Transverse colon (tissue), 4 donors: ENCODE data around the gene PRPH. TPM values are rescaled to one million over a fixed set of nuclear protein-coding genes. Genes with fewer than 3 reads are reported as not detected.

Source experiments
- DNase-seq: peaks from one replicate; pipeline ENCODE4 v3.0.0-alpha.2; 2019
- H3K27ac ChIP-seq, 4 donors: fragments of 200-600 bp; sonication (generic); 2 replicates each; pipeline ENCODE4 v1.5.1; 2016 to 2018; ENCODE audit warnings: inconsistent platforms in 4 of 4
- H3K27me3 ChIP-seq: fragments of 200-600 bp; sonication (generic); 2 replicates; pipeline ENCODE4 v1.5.1; 2017; ENCODE audit warnings: inconsistent platforms
- H3K36me3 ChIP-seq, 4 donors: fragments of 200-600 bp; sonication (generic); 2 replicates each; pipeline ENCODE4 v1.5.1; 2017 to 2019; ENCODE audit warnings: inconsistent platforms in 4 of 4
- H3K4me1 ChIP-seq, 4 donors: fragments of 200-600 bp; sonication (generic); 2 replicates each; pipeline ENCODE4 v1.5.1; 2017 to 2020; ENCODE audit warnings: inconsistent platforms in 4 of 4
- H3K4me3 ChIP-seq, 4 donors: fragments of 200-600 bp; sonication (generic); 1 replicate in 1 of 4; 2 replicates in 3 of 4; pipeline versions ENCODE4 v1.5.1 to v1.6.1; 2017 to 2019; ENCODE audit warnings: inconsistent platforms in 4 of 4
- H3K9me3 ChIP-seq, 2 donors: fragments of 200-600 bp; sonication (generic); 2 replicates each; pipeline ENCODE4 v1.5.1; 2017 to 2019; ENCODE audit warnings: inconsistent platforms in 2 of 2
- CTCF ChIP-seq, 5 experiments: fragments of 200-600 bp in 3 of 5; fragments of 450-650 bp in 2 of 5; sonication (generic) in 3 of 5; IDR thresholded peaks; 1 replicate in 2 of 5; 2 replicates in 3 of 5; pipeline ENCODE4 v1.5.1; 2016 to 2017; ENCODE audit warnings: antibody characterized with exemption in 5 of 5, inconsistent platforms in 3 of 5, mild to moderate bottlenecking in 2 of 5, moderate library complexity in 1 of 5
- EP300 ChIP-seq: sonication (generic); formaldehyde crosslinking; IDR thresholded peaks from one replicate; pipeline ENCODE4 v1.6.1; 2017; ENCODE audit warnings: antibody characterized with exemption, low read depth
- POLR2A ChIP-seq: fragments of 450-650 bp; IDR thresholded peaks from one replicate; pipeline ENCODE4 v1.6.1; 2016; ENCODE audit warnings: antibody characterized with exemption, mild to moderate bottlenecking, moderate library complexity
- POLR2AphosphoS5 ChIP-seq, 3 donors: sonication (generic); formaldehyde crosslinking; IDR thresholded peaks; one replicate each; pipeline ENCODE4 v1.6.1; 2016; ENCODE audit warnings: antibody characterized with exemption in 3 of 3
- WGBS, 2 donors: methylation state at CpG; one replicate each; pipeline ENCODE4 v1.1.5; 2018; ENCODE audit warnings: low coverage in 1 of 2; 5-methylcytosine and 5-hydroxymethylcytosine counted together
- in situ Hi-C, 4 donors: fragments of 200-750 bp; cut with MboI; loops; one replicate each; pipeline versions ENCODE4 v1.15.0 to v1.15.1; 2017; ENCODE audit warnings: low sequenced_read_pairs in 3 of 4, low pct_ligation_motif_present in 1 of 4, low pct_unique_long_range_greater_than_20kb in 1 of 4
- intact Hi-C: fragments of 100-400 bp; cut with DNase I; formaldehyde crosslinking; loops from one replicate; pipeline ENCODE4 v1.15.1; 2023; ENCODE audit warnings: low total_unique reads
- total RNA-seq, 4 donors: library from RNA; depleted of rRNA; stranded (reverse); fragments of >200 nt; gene quantifications; one replicate each; pipeline ENCODE4 v1.1.0, GENCODE V29; 2016

Gene PRPH
- total RNA-seq, 4 donors from 2014 or later, result 7.9 to 18.7 (median 10.5) TPM

- H3K27ac ChIP-seq, result no peak overlapping the region
- peaks cover 77% of the 10 kb centered on the region for H3K27me3 ChIP-seq
- H3K4me3 ChIP-seq, result no peak overlapping the region
- H3K4me1 ChIP-seq, result peaks cover 22 to 60% (median 45%) of the 10 kb centered on the region in 4 donors
- TF ChIP-seq POLR2AphosphoS5 (IDR thresholded peaks at IDR 0.05) (no peak), EP300 (no peak), POLR2A (no peak)
- intact Hi-C loops (loop anchor here (5.0 kb wide), 1 partner anchor 49 kb away; no protein-coding TSS in a partner anchor), in situ Hi-C loops (loop anchor here in 1 of 4 donors (10.0 kb wide), 1 partner anchor 174 kb away; no protein-coding TSS in a partner anchor)
- 64 to 67% methylated on average over 4 to 14 of the region's 14 CpGs for WGBS, 2 donors
- DNase-seq, result no peak
- no peaks in the 10 kb centered on the region for H3K9me3 ChIP-seq
- H3K36me3 ChIP-seq, result no peaks in the 10 kb centered on the region
Measured at GRCh38 chr12:49340971-49341776, 46.2 kb downstream of the PRPH start.

GRCh38 chr12:49341777-49342065 lies 46.8 kb downstream of the PRPH start:
- Histone ChIP-seq H3K27me3 (peaks cover 77% of the 10 kb centered on the region), H3K4me1 (peaks cover 26 to 60% (median 45%) of the 10 kb centered on the region in 4 donors), H3K4me3 (peak overlapping the region in 3 of 4 donors; percentile 34 to 56 (median 42)), H3K27ac (no peak overlapping the region), H3K9me3 (no peaks in the 10 kb centered on the region), H3K36me3 (no peaks in the 10 kb centered on the region)
- intact Hi-C loops, result loop anchor here (5.0 kb wide), 1 partner anchor 49 kb away; no protein-coding TSS in a partner anchor
- WGBS, 2 donors, result 17 to 46% methylated on average over 6 to 21 of the region's 21 CpGs
- in situ Hi-C loops, result loop anchor here in 1 of 4 donors (10.0 kb wide), 1 partner anchor 173 kb away; no protein-coding TSS in a partner anchor
- TF ChIP-seq POLR2A (no peak), POLR2AphosphoS5 (IDR thresholded peaks at IDR 0.05) (no peak), EP300 (no peak), CTCF (IDR thresholded peaks at IDR 0.05) (no peak)
- DNase-seq, result no peak

- WGBS, 2 donors, result 0% methylated on average over 46 of the region's 58 CpGs; no CpG with 5 or more reads in 1 of the 2 donors
- Histone ChIP-seq H3K4me1 (peaks cover 29 to 60% (median 46%) of the 10 kb centered on the region in 4 donors), H3K27me3 (peaks cover 77% of the 10 kb centered on the region), H3K4me3 (peak overlapping the region in 3 of 4 donors; percentile 34 to 56 (median 42)), H3K27ac (peak overlapping the region in 1 of 4 donors; percentile 14), H3K36me3 (no peaks in the 10 kb centered on the region), H3K9me3 (no peaks in the 10 kb centered on the region)
- TF ChIP-seq CTCF (IDR thresholded peaks at IDR 0.05) (peak; percentile 84 to 89 (median 86)), POLR2AphosphoS5 (IDR thresholded peaks at IDR 0.05) (no peak)
- intact Hi-C loops, result loop anchor here (5.0 kb wide), 1 partner anchor 50 kb away; no protein-coding TSS in a partner anchor
- in situ Hi-C loops, result loop anchor here in 1 of 4 donors (10.0 kb wide), 1 partner anchor 173 kb away; no protein-coding TSS in a partner anchor
- DNase-seq, result peak; percentile 88
Measured at GRCh38 chr12:49342066-49342913, 47.3 kb downstream of the PRPH start.

DNA sequence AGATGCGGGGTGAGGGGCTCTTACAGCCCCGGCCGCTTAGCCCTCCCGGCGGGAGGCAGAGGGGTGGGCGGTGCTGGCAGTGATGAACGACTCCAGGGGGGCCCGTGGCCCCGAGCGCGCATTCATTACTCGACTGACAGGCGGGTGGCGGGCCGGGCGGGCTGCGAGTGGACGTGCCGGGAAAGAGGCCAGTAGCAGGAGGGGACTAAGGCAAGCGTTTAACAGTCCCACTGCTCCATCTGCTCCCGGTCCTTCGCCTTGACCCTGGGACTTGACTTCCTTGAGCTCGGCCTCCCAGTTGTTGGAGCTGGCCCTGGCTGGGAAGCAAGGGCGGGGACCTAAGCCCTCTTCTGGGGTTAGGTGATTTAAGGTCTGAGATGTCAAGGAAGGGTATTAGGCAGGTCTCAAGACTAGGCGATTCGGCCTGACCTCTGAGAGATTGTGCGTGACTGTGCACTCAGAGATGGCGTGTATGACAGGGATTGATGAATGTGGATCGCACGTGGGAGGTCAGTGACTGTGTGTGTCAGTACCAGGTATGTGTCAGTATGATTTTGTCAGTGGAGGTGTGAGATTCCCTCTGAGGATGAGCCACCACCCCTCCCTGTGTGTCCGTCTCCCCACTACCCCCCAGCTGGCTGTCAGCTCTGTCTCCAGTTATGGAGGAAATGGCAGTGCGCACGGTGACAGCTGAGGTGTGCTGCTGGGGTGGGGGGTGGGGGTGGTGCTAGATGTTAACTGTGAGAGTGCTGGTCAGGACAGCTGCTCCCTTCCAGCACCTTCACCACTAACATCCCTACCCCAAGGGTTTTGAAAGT lies 48.2 kb downstream of the PRPH start:
- TF ChIP-seq POLR2AphosphoS5 (IDR thresholded peaks at IDR 0.05), result no peak
- no peak for TF ChIP-seq POLR2A
- no peak for TF ChIP-seq EP300
- no peak for TF ChIP-seq CTCF (IDR thresholded peaks at IDR 0.05)
- no peaks in the 10 kb centered on the region for H3K36me3 ChIP-seq
- peaks cover 38 to 66% (median 51%) of the 10 kb centered on the region in 4 donors for H3K4me1 ChIP-seq
- 5% methylated on average over 31 of the region's 33 CpGs; no CpG with 5 or more reads in 1 of the 2 donors for WGBS, 2 donors
- in situ Hi-C loops (loop anchor here in 1 of 4 donors (10.0 kb wide), 1 partner anchor 172 kb away; no protein-coding TSS in a partner anchor), intact Hi-C loops (loop anchor here (5.0 kb wide), 1 partner anchor 51 kb away; no protein-coding TSS in a partner anchor)
- no peak for DNase-seq
- H3K9me3 ChIP-seq, result no peaks in the 10 kb centered on the region
- no peak overlapping the region for H3K27ac ChIP-seq
- peaks cover 78% of the 10 kb centered on the region for H3K27me3 ChIP-seq
- peak overlapping the region in 3 of 4 donors; percentile 34 to 56 (median 42) for H3K4me3 ChIP-seq
